Measurements from ENCODE around the gene PTPN2. TPM values are rescaled to one million over a fixed set of nuclear protein-coding genes. Genes with fewer than 3 reads are reported as not detected.
"Not testable (repeated sequence)": the region's sequence is repeated elsewhere in the genome, so short reads cannot be mapped to it uniquely, and the experiment has no call there.

The PTPN2 gene
- total and polyA plus RNA-seq, 9 of the 15 experiments (the other 6 are each of a cell fraction or from before 2014, with no cell fraction given) = 36.6 to 66.4 (median 43.8) TPM

- H3K9me3 ChIP-seq (replicated peaks; ENCODE audit: control insufficient read depth, insufficient read depth, low read depth, low read length); H3K4me2 ChIP-seq (ENCODE audit: insufficient read depth, low read length); POLR2A ChIA-PET; FAIRE-seq; H3K9me1 ChIP-seq (ENCODE audit: control insufficient read depth, insufficient read depth, low read length); H3K9ac ChIP-seq (ENCODE audit: insufficient read depth in 1 of 2, low read depth in 2 of 2, low read length in 2 of 2); in situ Hi-C loops (cut with MboI); H2AFZ ChIP-seq (ENCODE audit: low read depth, low read length); BruUV-seq (replicated peaks); H3K36me3 ChIP-seq (ENCODE audit: control insufficient read depth, insufficient read depth, low read length); H3K4me3 ChIP-seq; intact Hi-C loops (cut with micrococcal nuclease); CTCF ChIA-PET (ENCODE audit: low intra/inter-chr PET ratio); ATAC-seq; DNase-seq (ENCODE audit: extremely low read depth in 1 of 4, low spot score in 3 of 4); H3K27me3 ChIP-seq (ENCODE audit: control insufficient read depth in 2 of 2, insufficient read depth in 2 of 2, low read length in 2 of 2): not testable (repeated sequence)
- Histone ChIP-seq H3K79me2 (ENCODE audit: control insufficient read depth, insufficient read depth, low read length) (peaks cover 68% of the 10 kb centered on the region), H4K20me1 (replicated peaks; ENCODE audit: control insufficient read depth, insufficient read depth, low read length) (peaks cover 20% of the 10 kb centered on the region), H3K4me1 (replicated peaks in 1 of 2; ENCODE audit: control insufficient read depth in 2 of 2, insufficient read depth in 2 of 2, low read length in 2 of 2) (peaks cover 15 to 35% of the 10 kb centered on the region in 2 experiments), H3K27ac (ENCODE audit: extremely low read depth, low read depth, low read length) (peak overlapping the region; percentile 61; the same call in 1 of the 3 replicates)
- peak; percentile 18 to 45; a peak in 1 of 4 replicates for TF ChIP-seq FOXK2 (conservative IDR thresholded peaks at IDR 0.05 in 1 of 2, IDR thresholded peaks at IDR 0.05 in 1 of 2; ENCODE audit: low read depth in 2 of 2)
- TF ChIP-seq CBFA2T2 (conservative IDR thresholded peaks at IDR 0.05) = peak; percentile 78
- peak; percentile 46 to 47; a peak in 2 of 4 replicates for TF ChIP-seq KDM1A (IDR thresholded peaks at IDR 0.05)
- peak; percentile 86 for TF ChIP-seq SOX6 (IDR thresholded peaks at IDR 0.05)
- peak; percentile 87 for TF ChIP-seq CBFA2T3 (IDR thresholded peaks at IDR 0.05)
- 0 out of 2 replicates have a peak, but pooled peaks have one; percentile 18 for TF ChIP-seq EP400 (IDR thresholded peaks at IDR 0.05)
- TF ChIP-seq NFIC (IDR thresholded peaks at IDR 0.05) = peak; percentile 46; the same call in 1 of the 2 replicates
- peak; percentile 74 for TF ChIP-seq ARID1B (IDR thresholded peaks at IDR 0.05)
- TF ChIP-seq CC2D1A (IDR thresholded peaks at IDR 0.05) = peak; percentile 47; the same call in 1 of the 2 replicates
- TF ChIP-seq NCOR1 (IDR thresholded peaks at IDR 0.05) = peak; percentile 66
- peak in 1 of 2 experiments; percentile 45; a peak in 2 of 4 replicates for TF ChIP-seq MNT (conservative IDR thresholded peaks at IDR 0.05)
- TF ChIP-seq TAL1 (IDR thresholded peaks at IDR 0.05) = peak; percentile 71; the same call in 1 of the 2 replicates
- TF ChIP-seq SMARCA4 (IDR thresholded peaks at IDR 0.05) = 0 out of 2 replicates have a peak, but pooled peaks have one; percentile 41
- no CpG with 5 or more reads among the region's 2 CpGs for WGBS (ENCODE audit: insufficient coverage, low coverage, missing lambda C conversion rate)
Observed at GRCh38 chr18:12874992-12875391, 9.0 kb downstream of the PTPN2 start.

- H3K36me3 ChIP-seq (ENCODE audit: control insufficient read depth, insufficient read depth, low read length); H3K9ac ChIP-seq (ENCODE audit: insufficient read depth in 1 of 2, low read depth in 2 of 2, low read length in 2 of 2); in situ Hi-C loops (cut with MboI); ATAC-seq; intact Hi-C loops (cut with micrococcal nuclease); POLR2A ChIA-PET; H3K9me1 ChIP-seq (ENCODE audit: control insufficient read depth, insufficient read depth, low read length); FAIRE-seq; H3K27ac ChIP-seq (ENCODE audit: extremely low read depth, low read depth, low read length); H2AFZ ChIP-seq (ENCODE audit: low read depth, low read length); H3K4me2 ChIP-seq (ENCODE audit: insufficient read depth, low read length); BruUV-seq (replicated peaks); H3K4me3 ChIP-seq; DNase-seq (ENCODE audit: extremely low read depth in 1 of 4, low spot score in 3 of 4); CTCF ChIA-PET (ENCODE audit: low intra/inter-chr PET ratio); H3K9me3 ChIP-seq (replicated peaks; ENCODE audit: control insufficient read depth, insufficient read depth, low read depth, low read length); H3K27me3 ChIP-seq (ENCODE audit: control insufficient read depth in 2 of 2, insufficient read depth in 2 of 2, low read length in 2 of 2): not testable (repeated sequence)
- WGBS (ENCODE audit: insufficient coverage, low coverage, missing lambda C conversion rate) = no CpG with 5 or more reads among the region's 48 CpGs
- peaks cover 11 to 26% of the 10 kb centered on the region in 2 experiments; a peak in 3 of 5 replicates for H3K4me1 ChIP-seq (replicated peaks in 1 of 2; ENCODE audit: control insufficient read depth in 2 of 2, insufficient read depth in 2 of 2, low read length in 2 of 2)
- peaks cover 65% of the 10 kb centered on the region for H3K79me2 ChIP-seq (ENCODE audit: control insufficient read depth, insufficient read depth, low read length)
- peaks cover 15% of the 10 kb centered on the region for H4K20me1 ChIP-seq (replicated peaks; ENCODE audit: control insufficient read depth, insufficient read depth, low read length)
Observed at GRCh38 chr18:12873961-12874567, 10.0 kb downstream of the PTPN2 start.

Data from K562 (cell line).